Right ventricle myocardium superior (tissue), 1 donor: ENCODE data around the gene EVA1C. TPM values are rescaled to one million over a fixed set of nuclear protein-coding genes. Genes with fewer than 3 reads are reported as not detected.
"Not testable (repeated sequence)": the region's sequence is repeated elsewhere in the genome, so short reads cannot be mapped to it uniquely, and the experiment has no call there.

ENCODE experiments used
- ATAC-seq: fragments of 200-7000 bp; cut with Tn5 transposase; one replicate; pipeline ENCODE4 v1.9.1; 2020; ENCODE audit warnings: mild to moderate bottlenecking; ENCODE audit not compliant: poor library complexity
- DNase-seq: peaks from one replicate; pipeline ENCODE4 v3.0.0-alpha.2; 2020
- intact Hi-C: fragments of 100-400 bp; cut with DNase I; formaldehyde crosslinking; loops from one replicate; pipeline ENCODE4 v1.11.2; 2022
- total RNA-seq: library from RNA; stranded (reverse); fragmentation: NEBNext Ultra II Directional; extraction: Animal tissue kit (Norgen Biotek cat#: 25700); gene quantifications from one replicate; pipeline ENCODE4 v1.2.1, GENCODE V29; 2021
- donor health status: DM: no; HTN: yes; CAD: no; lungs with severe emphysema.

The EVA1C gene
- total RNA-seq, 1 donor from 2014 or later, result 12.9 TPM

DNA sequence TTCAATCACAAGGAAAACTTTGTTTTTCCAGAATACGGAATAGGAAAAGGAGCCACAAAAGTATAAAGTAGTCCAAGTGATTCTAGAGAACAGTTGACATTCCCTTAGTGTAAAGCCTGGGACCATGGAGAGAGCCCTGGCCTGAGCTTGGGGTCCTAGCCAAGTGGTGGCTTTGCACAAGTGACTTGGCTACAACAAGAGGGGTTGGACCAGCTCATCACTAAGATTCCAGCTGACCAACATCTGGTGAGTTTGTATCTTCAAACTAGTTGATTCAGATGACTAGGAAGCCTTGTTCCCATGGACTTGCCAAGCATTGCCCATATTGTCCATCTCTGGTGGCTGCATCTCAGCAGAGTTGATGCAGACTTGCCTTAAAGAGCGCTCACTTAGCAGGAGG lies 96.5 kb downstream of the EVA1C start:
- intact Hi-C loops, ATAC-seq, DNase-seq: not testable (repeated sequence)

GRCh38 chr21:32514275-32515055 lies 102.0 kb downstream of the EVA1C start:
- ATAC-seq (no peak), DNase-seq (no peak)
- intact Hi-C loops, result no loop called here

DNA sequence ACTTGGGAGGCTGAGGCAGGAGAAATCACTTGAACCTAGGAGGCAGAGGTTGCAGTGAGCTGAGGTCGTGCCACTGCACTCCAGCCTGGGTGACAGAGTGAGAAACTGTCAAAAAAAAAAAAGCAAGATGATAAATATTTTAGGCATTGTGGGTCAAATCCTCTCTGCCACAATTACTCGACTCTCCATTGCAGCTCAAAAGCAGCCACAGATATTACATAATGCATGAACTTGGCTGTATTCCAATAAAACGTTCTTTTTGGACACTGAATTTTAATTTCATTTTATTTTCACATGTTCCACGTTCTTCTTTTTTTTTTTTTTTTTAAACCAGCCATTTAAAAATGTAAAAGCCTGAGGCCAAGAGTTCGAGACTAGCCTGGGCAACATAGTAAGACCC lies 103.4 kb downstream of the EVA1C start:
- ATAC-seq, result peak; percentile 44
- no peak for DNase-seq
- intact Hi-C loops, result no loop called here

GRCh38 chr21:32516756-32517649 lies 104.5 kb downstream of the EVA1C start:
- DNase-seq, result no peak
- ATAC-seq, result no peak
- intact Hi-C loops, result no loop called here

DNA sequence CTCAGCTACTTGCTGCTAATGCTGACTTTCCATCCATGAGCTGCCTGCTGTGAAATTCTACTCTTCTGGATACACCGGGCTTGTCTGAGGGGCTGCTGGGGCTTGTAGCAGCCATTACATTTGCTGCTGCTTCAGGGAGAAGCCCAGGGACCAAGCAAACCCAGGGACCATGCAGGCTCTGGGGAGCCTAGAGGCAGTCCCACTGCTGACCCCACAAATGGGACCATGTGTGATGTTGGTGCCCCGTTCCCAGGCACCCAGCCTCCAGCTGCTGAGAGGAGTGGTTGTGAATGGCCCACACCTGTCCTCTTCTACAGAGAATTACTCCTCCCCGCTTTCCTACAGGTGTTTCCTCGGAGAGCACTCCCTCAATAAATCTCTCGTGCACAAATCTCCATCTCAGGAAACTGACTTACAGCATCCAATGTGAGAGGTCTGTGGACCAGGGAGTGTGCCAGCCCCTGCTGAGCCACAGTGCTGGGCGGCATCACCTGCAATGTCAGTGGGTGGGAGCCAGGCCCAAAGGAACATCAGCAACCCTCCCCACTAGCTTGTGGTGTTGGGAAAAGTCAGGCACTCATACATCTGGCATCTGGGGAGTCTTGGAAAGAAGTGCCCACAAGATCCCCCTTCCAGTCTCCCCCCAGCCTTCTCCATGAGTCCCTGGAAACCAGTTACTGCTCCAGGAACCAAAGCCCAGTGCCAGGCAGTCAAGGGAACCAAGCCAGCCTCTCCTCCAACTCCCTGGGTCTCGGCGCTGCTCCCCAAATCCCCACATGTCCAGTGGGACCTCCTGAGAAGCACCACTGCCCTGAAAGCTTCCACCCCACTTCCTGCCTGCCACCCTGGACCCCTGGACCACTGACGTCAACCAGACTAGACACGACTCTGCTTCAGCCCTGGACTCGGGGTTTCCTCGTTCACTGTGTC lies 107.7 kb downstream of the EVA1C start:
- DNase-seq (no peak), ATAC-seq (no peak)
- intact Hi-C loops, result no loop called here

DNA sequence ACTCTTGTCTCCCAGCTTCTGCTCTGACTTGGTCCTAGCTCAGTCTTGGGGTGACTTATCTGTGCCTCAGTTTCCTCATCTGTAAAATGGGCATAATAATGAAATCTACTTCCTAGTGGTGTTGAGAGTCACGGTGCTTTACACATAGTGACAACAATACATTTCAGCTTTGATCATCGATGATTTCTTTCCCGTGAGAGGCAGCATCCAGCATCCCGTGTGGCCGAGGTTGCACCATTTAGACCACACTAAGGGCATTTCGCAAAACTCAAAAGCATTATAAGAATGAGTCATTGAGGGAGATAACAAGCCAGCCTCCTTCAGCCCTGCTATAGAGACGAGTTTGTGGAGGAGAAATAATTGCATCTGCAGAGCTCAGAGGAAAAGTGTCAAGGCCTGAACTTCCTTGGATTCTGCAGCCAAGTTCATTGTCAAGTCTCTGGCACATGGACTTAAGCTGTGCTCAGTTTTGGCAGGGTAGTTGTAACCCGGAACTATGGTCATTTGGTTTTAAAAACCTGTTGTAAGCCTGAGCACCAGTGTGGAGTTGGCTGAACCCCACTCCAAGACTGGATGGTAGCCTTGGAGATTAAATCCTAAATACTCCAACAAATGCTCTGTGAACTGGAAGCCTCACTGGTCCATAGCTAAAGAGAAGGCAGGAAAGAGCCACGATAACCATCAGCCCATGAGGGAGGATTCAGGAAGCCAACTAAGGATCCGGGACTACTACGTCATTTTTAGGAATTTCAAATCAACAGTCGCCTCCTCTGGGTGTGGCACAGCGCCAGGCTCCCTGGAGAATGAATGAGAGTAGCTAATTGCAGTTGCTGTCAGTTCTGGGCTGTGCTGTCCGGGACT lies 108.6 kb downstream of the EVA1C start:
- DNase-seq (peak; percentile 95), ATAC-seq (peak; percentile 79)
- intact Hi-C loops, result no loop called here

GRCh38 chr21:32521736-32522355 lies 109.3 kb downstream of the EVA1C start:
- ATAC-seq, result peak; percentile 7
- DNase-seq, result no peak
- intact Hi-C loops, result no loop called here

GRCh38 chr21:32523463-32523862 lies 111.0 kb downstream of the EVA1C start:
- intact Hi-C loops, result no loop called here
- no peak for ATAC-seq
- DNase-seq, result no peak

DNA sequence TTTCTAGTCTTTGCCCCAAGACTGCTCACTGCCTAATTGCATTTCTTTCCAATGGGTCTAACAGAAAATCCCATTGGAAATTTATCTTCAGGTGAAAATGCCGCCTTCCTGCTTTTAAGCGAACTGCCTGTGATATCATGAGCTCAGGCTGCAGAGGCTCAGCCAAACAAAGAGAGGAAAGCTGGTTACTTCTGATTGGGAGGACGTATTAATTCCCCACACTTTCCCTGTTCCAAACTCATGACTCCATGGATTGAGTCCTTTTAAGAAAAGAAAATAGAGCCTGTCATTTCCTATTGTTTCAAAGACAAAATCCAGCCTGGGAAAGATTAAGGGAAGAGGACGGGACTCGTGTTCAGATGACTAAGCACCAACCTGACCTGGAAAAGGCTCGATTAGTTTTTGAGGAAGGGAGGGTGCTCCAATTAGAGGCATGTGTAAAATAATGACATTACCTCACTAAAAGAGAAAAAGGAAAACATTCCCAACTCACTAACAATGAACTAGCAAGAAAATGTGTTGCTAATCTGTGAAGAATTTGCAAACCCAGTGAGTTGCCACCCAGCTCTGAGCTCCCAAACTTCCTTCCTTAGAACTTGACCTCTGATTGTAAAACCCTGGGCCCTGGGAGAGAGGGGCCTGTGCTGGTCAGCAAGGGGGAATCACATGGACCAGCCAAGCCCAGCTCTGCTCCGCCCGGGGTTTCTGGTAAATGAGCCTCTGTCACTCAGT lies 111.6 kb downstream of the EVA1C start:
- DNase-seq, result peak; percentile 61
- intact Hi-C loops, result no loop called here
- peak; percentile 10 for ATAC-seq

DNA sequence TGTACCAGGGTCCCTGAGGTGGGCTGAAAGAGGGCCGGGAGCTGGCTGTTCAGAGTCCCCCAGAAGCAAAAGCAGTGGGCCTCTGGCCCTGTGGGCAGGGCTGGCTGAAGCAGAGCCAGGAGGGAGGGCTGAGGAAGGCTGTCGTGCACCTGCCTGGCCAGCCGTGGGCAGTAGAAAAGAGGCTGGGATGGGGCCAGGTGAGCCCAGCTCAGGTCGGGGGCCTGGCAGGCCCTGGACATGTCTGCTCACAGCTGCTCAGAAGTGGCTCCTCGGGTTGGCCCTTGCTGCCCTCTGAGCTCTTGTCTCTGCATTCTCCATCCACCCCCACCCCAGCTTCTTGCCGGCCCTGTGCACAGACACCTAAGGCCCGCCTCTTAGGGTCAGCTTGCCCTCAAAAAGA lies 112.8 kb downstream of the EVA1C start:
- no peak for ATAC-seq
- DNase-seq, result no peak
- intact Hi-C loops, result no loop called here

DNA sequence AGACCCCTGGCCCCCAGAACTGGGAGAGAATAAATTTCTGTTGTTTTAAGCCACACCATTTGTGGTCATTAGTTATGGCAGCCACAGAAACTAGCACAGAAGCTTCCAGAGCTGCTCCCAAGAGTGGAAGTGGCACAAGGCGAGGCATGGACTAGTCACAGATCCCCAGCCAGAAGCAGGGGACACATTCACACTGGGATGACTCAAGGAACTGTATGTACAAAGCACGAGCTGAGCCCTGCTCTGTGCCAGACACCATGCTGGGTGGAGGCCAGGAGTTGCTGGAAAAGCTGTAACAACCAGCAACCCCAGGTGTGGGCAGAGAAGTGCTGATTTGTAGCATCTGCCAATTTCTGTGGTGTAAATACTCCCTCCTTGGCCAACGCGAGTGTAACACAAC lies 117.2 kb downstream of the EVA1C start:
- intact Hi-C loops, result no loop called here
- DNase-seq (no peak), ATAC-seq (no peak)

DNA sequence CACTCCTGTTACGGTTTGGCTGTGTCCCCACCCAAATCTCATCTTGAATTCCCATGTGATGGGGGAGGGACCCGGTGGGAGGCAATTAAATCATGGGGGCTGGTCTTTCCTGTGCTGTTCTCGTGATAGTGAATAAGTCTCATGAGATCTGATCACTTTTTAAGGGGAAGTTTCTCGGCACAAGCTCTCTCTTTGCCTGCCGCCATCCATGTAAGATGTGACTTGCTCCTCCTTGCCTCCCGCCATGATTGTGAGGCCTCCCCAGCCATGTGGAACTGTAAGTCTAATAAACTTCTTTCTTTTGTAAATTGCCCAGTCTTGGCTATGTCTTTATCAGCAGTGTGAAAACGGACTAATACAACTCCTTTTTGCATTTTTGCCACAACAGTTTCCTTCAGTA lies 118.3 kb downstream of the EVA1C start:
- ATAC-seq, intact Hi-C loops, DNase-seq: not testable (repeated sequence)

- intact Hi-C loops, DNase-seq, ATAC-seq: not testable (repeated sequence)
Measured at GRCh38 chr21:32531561-32531960, 119.1 kb downstream of the EVA1C start.

GRCh38 chr21:32532636-32533035 lies 120.1 kb downstream of the EVA1C start:
- no peak for ATAC-seq
- intact Hi-C loops, result no loop called here

GRCh38 chr21:32533053-32533452 lies 120.5 kb downstream of the EVA1C start:
- intact Hi-C loops, result no loop called here

More at GRCh38 chr21:32532636-32533035, 120.1 kb downstream of the EVA1C start:
- no peak for DNase-seq

GRCh38 chr21:32533611-32534010 lies 121.1 kb downstream of the EVA1C start:
- DNase-seq, result no peak
- no peak for ATAC-seq
- intact Hi-C loops, result no loop called here

More at GRCh38 chr21:32533053-32533452, 120.5 kb downstream of the EVA1C start:
- DNase-seq (no peak), ATAC-seq (no peak)

- no peak for DNase-seq
- no peak for ATAC-seq
- intact Hi-C loops, result no loop called here
Measured at GRCh38 chr21:32534113-32534512, 121.6 kb downstream of the EVA1C start.
